Measurements from ENCODE around the gene RNF223.

GRCh38 chr1:1067860-1068516, 6.1 kb downstream of the RNF223 start:
- TF ChIP-seq CTCF (IDR thresholded peaks at IDR 0.05): no peak
- no peak for TF ChIP-seq EP300 (IDR thresholded peaks at IDR 0.05; ENCODE audit: low read depth)
- no peak for TF ChIP-seq POLR2A (IDR thresholded peaks at IDR 0.05)
- TF ChIP-seq POLR2AphosphoS5 (IDR thresholded peaks at IDR 0.05): no peak
